HS-27A (cell line): Measurements from ENCODE around the gene CFAP210.

Experiments used
- DNase-seq: peaks from one replicate; pipeline ENCODE4 v3.0.0-alpha.2; 2012; ENCODE audit warnings: low read depth, missing footprints

Gene CFAP210, protein sequence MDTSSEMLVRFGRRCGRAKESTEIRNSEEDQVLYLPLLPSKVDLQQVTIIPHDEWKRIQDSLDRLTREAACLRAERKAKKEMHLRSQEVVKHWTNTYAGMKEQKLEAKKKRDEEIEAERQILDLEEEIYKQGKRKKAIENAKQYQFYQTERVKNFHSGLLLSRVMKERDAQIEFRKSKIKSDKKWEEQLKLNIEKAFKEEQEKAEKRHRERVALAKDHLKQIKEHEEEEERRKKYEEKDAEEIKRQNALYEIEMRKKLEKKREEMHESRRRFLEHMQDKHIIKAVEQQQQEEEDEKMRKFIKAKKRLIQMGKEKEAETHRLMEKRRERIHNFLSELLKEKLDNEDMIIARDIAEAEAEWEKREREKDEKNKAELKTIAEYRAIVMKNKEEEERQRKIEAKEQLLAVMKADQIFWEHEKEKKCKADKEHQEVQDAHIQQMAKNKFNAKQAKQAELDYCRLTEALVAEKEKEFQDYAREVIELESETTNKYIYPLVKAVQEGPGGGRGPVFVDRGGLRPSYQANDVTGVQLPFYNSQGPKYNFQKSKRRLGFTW

DNA sequence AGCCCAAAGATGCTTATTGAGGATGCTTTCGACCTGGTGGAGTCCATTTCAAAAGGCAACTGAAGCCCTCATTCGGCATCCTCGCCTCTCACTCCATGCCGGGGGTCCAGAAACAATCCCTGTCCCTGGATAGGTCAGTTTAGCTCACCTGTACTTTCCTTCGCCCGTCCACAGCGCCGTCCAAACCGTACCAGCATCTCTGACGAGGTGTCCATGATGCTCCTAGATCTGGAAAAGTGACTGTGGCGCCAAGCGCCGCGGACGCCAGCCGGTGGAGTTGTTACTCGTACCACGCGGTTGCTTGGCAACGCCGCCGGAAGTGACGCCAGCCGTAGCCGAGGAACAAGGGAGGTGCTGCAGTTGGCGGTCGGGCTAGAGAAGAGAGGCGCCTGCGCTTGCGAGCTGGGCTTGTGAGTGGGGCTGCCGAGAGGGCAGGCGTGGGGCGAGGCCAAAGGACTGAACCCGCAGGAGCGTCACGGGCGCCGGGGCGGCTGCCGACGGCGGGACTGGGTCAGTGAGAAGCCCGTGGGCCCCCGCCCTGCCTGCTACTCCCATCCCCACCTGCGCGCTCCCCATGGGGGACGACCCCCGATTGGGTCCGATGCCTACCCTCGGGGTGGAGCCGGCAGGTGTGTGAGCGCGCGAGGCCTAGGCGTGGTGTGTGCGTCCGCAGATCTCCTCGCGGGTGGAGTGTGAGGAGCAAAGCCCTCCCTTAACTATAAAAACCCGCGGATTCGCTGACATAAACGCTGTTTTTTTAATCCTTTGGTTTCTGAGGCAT lies at the start of gene CFAP210, which contains the start of gene PHOSPHO2:
Gene CFAP210 (minus strand): TSS at position 293 of the 781 bp plus-strand sequence. CDS start 78 bp downstream, at position 215.
Gene PHOSPHO2 (plus strand): TSS at position 357 of the 781 bp plus-strand sequence. CDS start 6,503 bp downstream, outside the sequence.
- DNase-seq: peak; percentile 67

DNA sequence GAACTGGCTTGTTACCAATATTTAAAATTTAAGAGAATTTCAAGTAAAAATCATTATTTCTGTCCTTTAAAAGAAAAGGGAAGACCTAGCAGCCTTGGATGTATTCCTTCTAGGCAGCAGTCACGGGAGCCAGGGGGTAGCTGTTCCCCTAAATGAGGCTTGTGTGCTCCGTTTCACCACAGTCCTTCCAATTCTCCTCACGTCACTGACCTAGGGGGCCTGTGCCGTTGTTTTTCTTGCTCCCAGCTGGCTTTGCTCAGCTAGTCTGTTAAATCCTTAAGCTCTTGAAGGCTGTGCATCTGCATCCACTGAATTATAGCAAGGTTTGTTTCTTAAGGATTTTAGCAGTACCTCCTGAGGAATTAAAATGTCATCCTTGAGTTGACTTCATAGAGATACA lies 49.3 kb upstream of the CFAP210 start:
- DNase-seq: no peak

DNA sequence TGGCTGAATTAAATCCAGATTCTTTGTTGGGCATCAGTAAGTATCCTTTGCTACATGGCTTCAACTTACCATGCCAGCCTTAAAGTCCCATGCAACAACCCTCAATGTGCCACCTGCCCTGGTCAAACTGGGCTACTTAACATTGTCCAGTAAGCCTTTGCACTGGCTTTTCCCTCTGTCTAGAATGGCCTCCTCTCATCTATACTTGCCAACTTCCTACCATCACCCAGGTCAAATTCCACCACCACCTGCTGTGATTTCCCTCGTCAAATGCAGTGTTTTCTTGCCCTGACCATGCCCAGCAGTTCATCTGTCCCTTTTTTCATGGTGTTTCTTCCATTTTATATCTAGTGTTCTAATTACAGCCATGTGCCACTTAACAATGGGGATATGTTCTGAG lies 45.1 kb upstream of the CFAP210 start:
- no peak for DNase-seq

DNA sequence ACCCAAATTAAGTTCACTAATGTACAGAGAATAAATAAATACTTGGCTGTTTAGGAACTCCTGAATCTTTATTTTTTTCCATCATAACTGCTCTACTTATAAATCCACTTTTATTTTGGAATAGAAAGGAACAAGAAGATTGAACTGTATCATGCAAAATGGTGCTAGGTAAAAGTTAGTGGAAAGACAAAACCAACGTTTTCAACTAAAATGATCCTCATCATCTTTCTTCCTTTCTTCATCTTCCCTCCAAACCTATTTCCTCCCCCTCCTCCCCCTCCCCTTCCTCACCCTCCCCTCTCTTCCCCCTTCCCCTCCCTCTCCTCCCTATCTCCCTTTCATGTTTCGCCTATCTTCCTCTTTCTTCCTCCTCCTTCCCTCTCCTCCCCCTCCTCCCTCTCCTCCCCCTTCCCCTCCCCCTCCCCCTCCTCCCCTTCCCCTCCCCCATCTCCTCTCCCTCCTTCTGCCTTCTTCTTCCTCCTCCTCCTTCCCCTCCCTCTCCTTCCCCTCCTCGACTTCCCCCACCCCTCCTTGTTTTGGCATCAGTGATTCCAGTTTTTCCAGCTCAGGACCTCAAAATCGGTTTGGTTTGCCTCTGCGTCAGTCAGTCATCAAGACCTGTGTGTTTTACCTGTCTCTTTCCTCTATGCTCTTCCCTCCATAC lies 44.5 kb upstream of the CFAP210 start:
- no peak for DNase-seq

DNA sequence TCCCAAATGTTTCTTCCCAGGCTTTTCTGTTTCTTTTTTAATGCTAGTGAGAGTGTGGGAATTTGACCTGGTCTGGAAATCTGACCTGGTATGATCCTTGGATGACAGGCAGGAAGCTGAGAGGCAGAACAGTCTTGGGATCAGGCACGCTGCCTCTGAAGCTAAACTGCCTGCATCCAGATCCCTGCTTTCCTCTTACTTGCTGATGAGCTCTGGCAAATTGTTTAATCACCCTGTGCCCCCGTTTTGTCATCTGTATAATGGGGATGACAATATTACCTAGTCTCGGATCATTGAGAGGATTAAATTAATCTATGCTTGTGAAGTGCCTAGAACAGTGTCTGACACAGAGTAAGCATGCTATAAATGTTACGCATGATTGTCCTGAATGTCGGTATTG lies 42.7 kb upstream of the CFAP210 start:
- no peak for DNase-seq

DNA sequence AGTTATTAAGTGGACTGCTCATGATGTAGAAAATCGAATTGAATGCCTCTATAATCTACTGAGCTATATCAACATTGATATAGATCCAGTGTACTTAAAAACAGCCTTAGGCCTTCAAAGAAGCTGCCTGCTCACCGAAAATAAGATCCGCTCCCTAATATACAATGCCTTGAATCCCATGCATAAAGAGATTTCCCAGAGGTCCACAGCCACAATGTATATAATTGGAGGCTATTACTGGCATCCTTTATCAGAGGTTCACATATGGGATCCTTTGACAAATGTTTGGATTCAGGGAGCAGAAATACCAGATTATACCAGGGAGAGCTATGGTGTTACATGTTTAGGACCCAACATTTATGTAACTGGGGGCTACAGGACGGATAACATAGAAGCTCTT lies 41.4 kb upstream of the CFAP210 start:
- DNase-seq: no peak

DNA sequence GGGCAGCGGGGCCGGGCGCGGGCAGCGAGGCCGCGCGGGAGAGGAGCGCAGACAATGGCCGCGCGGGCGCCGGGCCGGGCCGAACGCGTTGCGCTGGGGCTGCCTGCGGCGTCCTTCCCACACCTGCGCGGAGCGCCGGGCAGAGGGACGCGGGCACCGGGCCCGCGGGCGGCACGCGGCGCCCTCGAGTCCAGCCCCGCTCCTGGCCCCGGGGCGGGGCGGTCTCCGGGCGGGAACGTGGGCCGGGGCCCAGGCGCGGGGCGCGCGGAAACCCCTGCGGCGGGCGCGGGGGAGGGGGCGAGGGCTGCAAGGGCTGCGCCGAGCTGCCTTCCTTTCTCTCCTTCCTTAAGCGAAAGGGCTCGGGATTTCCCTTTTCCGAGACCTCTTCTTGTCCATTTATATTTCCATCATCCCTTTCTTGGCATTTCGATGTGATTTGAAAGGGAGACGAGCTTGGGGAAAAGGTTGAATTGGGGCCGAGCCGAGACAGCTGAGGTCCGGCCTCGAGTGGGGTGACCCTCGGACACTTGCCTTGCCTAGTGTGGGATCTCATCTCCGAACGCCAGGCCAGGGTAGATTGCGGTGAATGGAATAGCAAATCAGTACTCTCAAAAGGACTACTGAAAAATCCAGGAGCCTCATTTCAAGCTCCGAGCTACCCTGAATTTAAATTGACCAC lies 40.1 kb upstream of the CFAP210 start:
- DNase-seq: no peak

DNA sequence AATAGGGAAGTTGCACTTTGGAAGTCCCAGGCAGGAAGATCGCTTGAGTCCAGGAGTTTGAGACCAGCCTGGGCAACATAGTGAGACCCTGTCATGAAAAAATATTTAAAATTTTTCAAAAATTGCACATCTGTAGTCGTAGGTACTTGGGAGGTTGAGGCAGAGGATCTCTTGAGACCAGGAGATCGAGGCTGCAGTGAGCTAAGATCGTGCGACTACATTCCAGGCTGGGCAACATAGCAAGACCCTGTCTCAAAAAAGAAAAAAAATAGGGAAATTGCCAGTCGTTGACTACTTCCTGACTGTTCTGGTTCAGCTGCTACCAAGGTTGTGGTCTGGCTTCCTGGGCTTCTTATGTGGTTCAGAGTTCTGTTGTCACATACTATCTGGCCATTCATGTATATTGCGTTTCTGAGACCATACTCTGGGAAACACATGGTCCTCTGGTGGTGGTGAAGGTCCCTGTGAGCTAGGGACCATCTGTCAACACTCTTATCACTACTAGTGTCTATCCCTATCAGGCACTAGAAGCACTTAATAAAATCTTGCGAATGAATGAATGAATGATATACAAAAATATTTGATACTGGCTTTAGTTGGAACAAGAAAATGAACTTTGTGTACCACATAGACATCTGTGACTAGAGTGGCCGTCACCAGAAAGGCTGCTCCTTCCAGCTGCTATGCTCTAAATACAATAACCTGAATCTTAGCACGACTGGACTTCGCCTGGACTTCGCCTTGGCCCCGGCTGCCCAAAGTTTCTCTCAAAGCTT lies 38.6 kb upstream of the CFAP210 start:
- DNase-seq: no peak

DNA sequence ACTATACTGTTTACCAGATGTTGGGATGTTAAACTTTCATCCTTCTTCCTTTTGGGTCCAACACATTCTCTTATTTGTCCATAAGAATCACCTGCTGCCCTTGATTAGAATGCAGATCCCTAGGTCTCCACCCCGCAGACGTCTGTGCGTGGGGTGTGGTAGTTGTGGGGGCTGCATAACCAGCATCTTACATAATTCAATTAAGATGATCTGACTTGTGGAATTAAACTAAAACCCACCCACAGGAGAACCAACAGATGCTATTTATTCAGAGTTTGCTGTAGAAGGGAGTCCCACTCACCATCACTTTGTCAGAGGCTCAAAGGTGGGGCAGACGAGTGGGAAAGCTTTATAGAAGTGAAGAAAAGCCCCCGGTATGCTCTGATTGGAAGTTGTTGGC lies 37.9 kb upstream of the CFAP210 start:
- DNase-seq: no peak

DNA sequence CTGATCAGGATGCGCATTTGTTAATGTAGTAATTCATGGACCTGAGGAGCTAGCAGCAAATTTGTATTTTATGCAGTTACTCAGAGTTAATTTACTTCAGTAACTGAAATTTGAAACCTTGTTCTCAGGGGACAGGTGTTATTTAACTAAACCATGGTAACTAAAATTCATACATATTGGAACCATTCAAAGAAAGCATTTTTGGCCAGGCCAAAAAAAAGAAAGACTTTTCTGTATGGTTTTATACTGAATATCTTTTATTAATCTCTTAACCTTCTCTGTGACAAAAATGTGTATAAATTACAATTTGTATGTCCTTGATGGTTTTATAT lies 35.0 kb upstream of the CFAP210 start:
- DNase-seq: no peak

DNA sequence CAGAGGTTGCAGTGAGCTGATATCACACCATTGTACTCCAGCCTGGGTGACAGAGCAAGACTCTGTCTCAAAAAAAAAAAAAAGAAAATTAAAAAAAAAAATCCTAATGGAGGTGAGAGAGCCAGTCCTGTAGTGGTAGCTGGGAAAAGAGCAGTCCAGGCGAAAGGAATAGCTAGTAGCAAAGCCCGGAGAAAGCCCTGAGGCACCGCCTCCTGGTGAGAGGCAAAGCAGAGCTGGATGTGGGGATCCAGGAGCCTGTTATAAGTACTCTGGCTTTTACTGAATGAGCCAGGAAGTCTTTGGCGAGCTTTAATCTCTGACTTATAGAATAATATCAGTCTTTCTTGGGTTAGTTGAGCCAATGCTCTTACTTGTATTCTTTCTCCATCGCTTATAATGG lies 32.9 kb upstream of the CFAP210 start:
- no peak for DNase-seq

DNA sequence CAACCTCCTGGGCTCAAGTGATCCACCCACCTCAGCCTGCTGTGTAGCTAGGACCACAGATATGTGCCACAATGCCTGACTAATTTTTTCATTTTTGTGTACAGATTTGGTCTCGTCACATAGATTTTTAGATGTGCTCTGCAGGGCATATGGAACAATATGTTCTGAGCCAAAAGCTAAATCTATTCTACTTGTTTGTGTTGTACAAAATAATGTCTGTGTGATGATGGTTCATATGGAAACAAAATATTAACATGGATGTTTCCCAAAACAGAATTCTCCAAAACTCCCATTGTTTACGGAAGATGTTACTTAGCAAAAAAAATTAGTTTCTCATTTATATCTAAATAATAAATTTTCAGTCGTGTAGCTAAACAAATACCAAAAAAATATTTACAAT lies 26.8 kb upstream of the CFAP210 start:
- DNase-seq: no peak

DNA sequence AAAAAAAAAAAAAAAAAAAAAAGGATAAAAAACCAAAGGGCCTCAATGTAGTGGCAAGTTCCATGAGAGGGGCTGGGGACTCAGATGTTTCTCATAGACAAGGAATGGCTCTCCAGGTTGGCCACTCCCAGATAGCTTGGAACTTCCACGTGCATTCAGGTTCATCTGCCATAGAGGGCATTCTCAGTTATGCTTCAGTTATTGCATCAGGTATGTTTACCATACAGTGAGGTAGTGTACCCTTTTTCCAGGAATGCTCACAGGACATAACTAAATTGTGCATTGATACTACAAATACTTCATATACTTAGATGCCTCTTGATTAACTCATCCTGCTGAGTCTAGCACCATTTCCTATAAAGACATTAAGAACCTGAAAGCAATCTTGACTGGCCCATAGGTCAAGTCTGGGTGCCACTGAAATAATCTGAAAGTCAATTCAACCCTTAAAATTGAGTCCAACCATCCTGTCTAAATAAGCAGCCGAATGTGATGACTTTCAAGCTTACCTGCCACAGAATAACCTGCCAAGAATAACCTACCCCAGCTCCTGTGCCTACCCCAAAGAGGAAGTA lies 24.8 kb upstream of the CFAP210 start:
- DNase-seq: no peak

DNA sequence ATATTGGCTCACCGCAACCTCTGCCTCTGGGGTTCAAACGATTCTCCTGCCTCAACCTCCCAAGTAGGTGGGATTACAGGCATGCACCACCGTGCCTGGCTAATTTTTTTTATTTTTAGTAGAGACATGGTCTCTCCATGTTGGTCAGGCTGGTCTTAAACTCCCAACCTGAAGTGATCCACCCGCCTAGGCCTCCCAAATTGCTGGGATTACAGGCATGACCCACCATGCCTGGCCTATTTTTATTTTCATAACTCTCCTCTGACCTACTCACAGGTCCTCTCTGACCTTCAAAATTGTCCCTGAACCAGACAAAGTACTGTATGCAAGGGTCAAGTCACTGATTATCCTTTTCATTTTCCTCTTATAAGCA lies 23.5 kb upstream of the CFAP210 start:
- DNase-seq: no peak

DNA sequence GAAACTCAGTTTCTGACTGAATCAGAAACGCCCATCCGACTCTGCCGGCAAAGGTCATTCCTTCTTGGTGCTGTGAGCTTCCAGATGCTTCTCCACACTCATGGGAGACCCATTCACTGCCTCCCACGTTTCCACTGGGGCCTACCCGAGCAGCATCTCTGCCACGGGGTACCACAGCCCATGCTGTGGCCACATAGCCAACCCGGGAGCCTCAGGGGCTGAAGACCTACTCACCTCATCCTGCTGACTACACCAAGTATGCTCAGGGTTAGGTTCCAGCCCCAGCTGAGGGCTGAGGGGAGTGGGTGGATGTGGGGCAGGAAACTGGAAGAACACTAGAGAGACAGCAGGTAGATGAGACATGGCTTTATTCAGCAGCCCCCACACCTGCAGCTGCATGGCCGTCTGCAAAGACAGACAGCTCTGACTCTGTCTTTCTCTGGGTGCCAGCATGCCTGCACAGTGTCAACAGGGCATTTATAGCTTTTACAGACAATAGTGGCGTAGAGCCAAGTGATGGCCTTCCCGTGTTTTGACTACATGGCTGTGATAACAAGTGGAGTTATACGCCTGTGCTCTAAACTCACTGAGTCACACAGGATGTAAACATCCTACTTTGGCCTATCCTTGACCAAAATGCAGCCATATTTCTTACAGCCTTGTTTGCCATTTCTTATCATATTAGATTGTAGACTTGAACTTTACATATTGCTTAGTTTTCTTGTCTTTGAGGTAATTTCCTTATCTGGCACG lies 22.9 kb upstream of the CFAP210 start:
- DNase-seq: no peak

DNA sequence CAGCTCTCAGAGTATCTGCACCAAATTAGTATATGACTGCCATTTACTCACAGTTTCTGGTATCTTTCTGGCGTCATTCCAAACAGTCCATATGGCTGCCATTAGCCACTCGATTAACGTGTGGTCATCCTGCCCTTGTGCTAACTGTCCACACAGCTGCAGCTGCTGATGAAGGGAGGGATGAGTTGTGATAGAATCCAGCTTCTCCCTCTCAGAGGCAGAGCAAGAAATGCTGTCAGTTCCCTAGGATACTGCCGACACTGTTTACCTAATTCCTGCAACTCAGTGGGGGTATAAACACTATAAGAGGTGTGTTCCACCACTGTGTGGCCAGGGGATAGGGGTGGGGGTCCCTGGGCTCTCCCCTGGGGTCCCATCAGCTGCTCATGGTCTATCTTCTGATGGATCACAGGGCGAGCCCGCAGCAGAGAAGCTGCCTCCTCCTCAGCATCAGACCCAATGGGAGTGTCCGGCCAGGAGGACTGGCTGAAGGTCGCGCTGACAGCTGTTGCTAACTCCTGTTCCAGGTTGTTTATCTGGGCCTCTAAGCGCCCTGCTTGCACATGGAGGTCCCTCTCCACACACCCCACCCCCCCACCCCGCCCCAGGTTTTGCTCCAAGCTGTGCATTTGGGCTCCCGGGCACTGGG lies 22.2 kb upstream of the CFAP210 start:
- no peak for DNase-seq

DNA sequence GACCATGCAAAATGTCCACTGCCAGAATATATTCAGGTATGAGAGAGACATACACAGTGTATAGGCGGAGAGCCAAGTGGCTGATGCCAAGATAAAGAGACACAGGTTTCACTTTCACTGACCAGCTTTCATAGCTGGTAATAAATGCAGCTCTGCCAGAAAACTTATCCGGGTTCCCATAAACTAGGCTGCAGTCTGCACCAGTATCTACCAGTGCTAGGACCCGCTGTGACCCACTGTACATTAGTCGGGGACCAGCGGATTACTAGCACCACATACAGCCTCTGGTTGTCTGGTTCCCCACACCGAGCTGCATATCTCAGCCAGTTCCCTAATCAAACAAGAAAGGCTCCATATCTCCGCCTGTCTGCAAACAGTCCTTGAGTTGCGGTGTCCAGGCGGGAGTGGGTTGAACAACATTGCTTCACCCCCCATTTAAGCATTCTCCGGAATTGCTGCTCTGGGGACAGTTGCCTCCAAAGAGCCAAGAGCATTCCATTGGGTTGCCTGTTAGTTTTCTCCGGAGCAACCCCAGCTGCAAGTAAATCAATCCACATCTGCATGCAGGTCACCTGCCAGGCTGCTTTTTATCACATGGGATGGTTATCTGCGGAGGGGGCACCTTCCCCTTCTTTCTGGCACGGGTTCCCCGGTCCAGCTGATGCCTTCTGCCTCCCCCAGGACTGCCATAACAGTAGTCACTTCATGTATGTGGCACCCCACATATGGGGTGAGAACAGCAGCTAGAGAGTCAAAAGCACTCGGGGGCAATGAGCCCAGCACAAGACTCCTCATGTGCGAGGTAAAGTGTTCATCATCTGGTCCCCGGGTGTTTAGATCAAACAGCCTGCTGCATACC lies 21.4 kb upstream of the CFAP210 start:
- DNase-seq: no peak

DNA sequence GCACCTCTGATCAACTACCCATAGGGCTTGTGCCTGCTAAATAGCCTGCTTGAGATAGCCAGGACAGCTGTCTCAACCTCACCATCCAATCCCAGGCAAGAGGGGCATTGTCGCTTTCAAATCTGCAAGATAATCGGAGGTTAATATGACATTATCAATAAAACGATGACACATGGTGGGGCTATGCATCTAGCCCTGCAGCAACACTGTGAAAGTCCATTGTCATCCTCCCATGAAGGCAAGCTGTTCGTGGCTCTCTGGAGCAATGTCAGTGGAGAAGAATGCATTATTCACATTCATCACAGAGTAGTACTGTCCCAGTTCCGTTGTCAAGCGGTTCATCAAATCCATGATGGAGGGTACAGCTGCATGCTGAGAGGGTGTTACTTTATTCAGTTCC lies 20.5 kb upstream of the CFAP210 start:
- DNase-seq: no peak

DNA sequence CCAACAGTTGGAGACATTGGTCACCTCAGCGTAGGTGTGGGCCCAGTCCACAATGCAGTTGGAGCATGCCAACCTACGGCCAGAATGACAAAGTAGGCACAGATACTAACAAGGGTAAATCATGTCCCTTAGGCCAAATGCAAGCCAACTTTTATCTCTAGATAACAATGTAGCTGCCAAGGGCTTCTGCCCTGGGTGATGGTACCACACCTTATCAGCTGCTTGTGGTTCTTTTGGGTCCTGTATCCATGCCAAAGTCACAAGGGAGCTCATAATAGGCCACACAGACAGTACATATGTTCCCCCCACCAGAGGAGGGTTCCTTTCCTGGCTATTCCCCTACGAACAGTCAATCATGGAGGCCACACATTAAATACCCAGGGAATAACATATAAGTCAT lies 19.1 kb upstream of the CFAP210 start:
- no peak for DNase-seq
